Stomach (tissue), 9 donors: ENCODE data around the gene FOXI1. TPM values are rescaled to one million over a fixed set of nuclear protein-coding genes. Genes with fewer than 3 reads are reported as not detected.
"Not testable (repeated sequence)": the region's sequence is repeated elsewhere in the genome, so short reads cannot be mapped to it uniquely, and the experiment has no call there.

Experiments used
- DNase-seq, 2 donors: peaks; one replicate each; pipeline versions ENCODE4 v3.0.0 to v3.0.0-alpha.2; 2013 to 2019
- H3K27ac ChIP-seq, 5 donors: fragments of 200-600 bp in 4 of 5; sonication (generic) in 4 of 5; one replicate each; pipeline ENCODE4 v1.5.1; 2013 to 2019; ENCODE audit warnings: mild to moderate bottlenecking in 1 of 5, moderate library complexity in 1 of 5
- H3K27me3 ChIP-seq, 3 donors: fragments of 200-600 bp; sonication (generic); one replicate each; pipeline ENCODE4 v1.5.1; 2017 to 2019; ENCODE audit warnings: mixed run types in 1 of 3
- H3K36me3 ChIP-seq, 4 donors: fragments of 200-600 bp; sonication (generic); 1 replicate in 3 of 4; 2 replicates in 1 of 4; pipeline ENCODE4 v1.5.1; 2016 to 2019
- H3K4me1 ChIP-seq, 4 donors: fragments of 200-600 bp; sonication (generic); one replicate each; pipeline ENCODE4 v1.5.1; 2016 to 2019
- H3K4me3 ChIP-seq, 4 donors: fragments of 200-600 bp; sonication (generic) in 3 of 4; one replicate each; pipeline ENCODE4 v1.5.1; 2016 to 2019; ENCODE audit warnings: mild to moderate bottlenecking in 1 of 4
- H3K9me3 ChIP-seq, 4 donors: fragments of 200-600 bp; sonication (generic); one replicate each; pipeline ENCODE4 v1.5.1; 2016 to 2019
- CTCF ChIP-seq, 7 experiments: fragments of 450-650 bp in 4 of 7; fragments of 200-600 bp in 3 of 7; sonication (generic) in 3 of 7; IDR thresholded peaks; one replicate each; pipeline ENCODE4 v1.5.1; 2016 to 2019; ENCODE audit warnings: antibody characterized with exemption in 7 of 7, control low read depth in 2 of 7, mild to moderate bottlenecking in 1 of 7
- EP300 ChIP-seq: sonication (generic); formaldehyde crosslinking; IDR thresholded peaks from one replicate; pipeline ENCODE4 v1.6.1; 2017; ENCODE audit warnings: antibody characterized with exemption
- POLR2A ChIP-seq, 4 donors: fragments of 450-650 bp; IDR thresholded peaks; one replicate each; pipeline ENCODE4 v1.6.1; 2016; ENCODE audit warnings: antibody characterized with exemption in 4 of 4, control low read depth in 2 of 4, mild to moderate bottlenecking in 1 of 4, moderate library complexity in 1 of 4
- POLR2AphosphoS5 ChIP-seq, 3 donors: sonication (generic); formaldehyde crosslinking; IDR thresholded peaks; one replicate each; pipeline ENCODE4 v1.6.1; 2016; ENCODE audit warnings: antibody characterized with exemption in 3 of 3
- WGBS, 5 donors: extraction: QIAGEN DNeasy Blood & Tissue Kit in 3 of 5; methylation state at CpG; one replicate each; pipeline versions ENCODE4 v1.1.5 to v1.1.7; 2013 to 2018; 5-methylcytosine and 5-hydroxymethylcytosine counted together
- intact Hi-C: fragments of 100-400 bp; cut with DNase I; formaldehyde crosslinking; loops from one replicate; pipeline ENCODE4 v1.15.1; 2023; ENCODE audit warnings: low total_unique reads
- polyA plus RNA-seq, 3 donors: library from polyadenylated mRNA; stranded (reverse); fragments of 200-250 nt; gene quantifications; one replicate each; pipeline ENCODE4 v1.2.3, GENCODE V29; 2013
- total RNA-seq, 5 donors: library from RNA; depleted of rRNA; stranded (reverse); fragments of >200 nt; gene quantifications; one replicate each; pipeline versions ENCODE4 v1.1.0 to v1.2.3, GENCODE V29; 2014 to 2016
- donor health status: healthy with polysubstance abuse.
- donor health status: Bipolar disorder and iron deficiency.
- donor health status: healthy.

Gene FOXI1
- total and polyA plus RNA-seq, 8 donors = 0.18 TPM; not detected in 7

DNA sequence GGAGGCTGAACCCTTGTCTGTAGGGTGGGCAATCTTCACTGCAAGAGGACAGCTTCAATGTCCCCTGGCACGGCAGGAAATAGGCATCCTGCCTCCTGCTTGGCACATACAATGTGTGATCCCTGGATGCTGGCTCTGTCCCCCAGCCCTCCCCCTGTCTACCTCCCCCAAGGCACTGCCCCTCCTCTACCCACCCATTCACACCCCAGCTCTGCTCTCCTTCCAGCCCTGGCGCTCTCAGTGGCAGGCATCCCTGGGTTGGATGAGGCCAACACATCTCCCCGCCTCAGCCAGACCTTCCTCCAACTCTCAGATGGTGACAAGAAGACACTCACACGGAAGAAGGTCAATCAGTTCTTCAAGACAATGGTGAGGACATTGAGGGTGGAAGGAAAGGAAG, 24.1 kb upstream of the FOXI1 start:
- no peak for DNase-seq
- intact Hi-C loops = no loop called here
- Histone ChIP-seq H3K36me3 (peaks cover 0 to 40% (median 23%) of the 10 kb centered on the region in 4 donors), H3K27ac (no peak overlapping the region), H3K27me3 (peaks cover 0 to 5% (median 0%) of the 10 kb centered on the region in 3 donors), H3K9me3 (no peaks in the 10 kb centered on the region), H3K4me3 (no peak overlapping the region), H3K4me1 (no peaks in the 10 kb centered on the region)
- 85 to 92% (median 89%) methylated on average over 4 of the region's 4 CpGs for WGBS, 5 donors
- TF ChIP-seq CTCF (IDR thresholded peaks at IDR 0.05) (no peak), EP300 (no peak), POLR2AphosphoS5 (IDR thresholded peaks at IDR 0.05) (no peak), POLR2A (IDR thresholded peaks at IDR 0.05) (no peak)

DNA sequence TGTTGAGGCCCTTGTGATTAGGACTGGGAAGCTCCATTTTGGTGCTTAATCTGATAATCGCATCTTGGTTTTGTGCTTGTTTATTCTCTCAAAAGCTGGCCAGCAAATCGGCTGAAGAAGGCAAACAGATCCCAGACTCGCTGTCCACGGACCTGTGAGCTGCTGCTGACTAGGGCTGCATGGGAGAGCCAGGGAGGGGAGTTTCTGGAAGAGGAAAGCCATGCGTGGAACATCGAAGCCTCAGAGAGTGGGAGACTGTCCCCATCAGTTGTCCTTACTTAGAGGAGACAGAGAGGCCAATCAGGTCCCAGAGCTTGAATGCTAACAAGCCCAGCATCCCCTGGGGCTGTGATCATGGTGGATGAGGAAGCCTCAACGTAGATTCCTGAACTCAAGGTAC, 23.0 kb upstream of the FOXI1 start:
- Histone ChIP-seq H3K9me3 (no peaks in the 10 kb centered on the region), H3K27ac (no peak overlapping the region), H3K4me1 (no peaks in the 10 kb centered on the region), H3K36me3 (peaks cover 0 to 36% (median 22%) of the 10 kb centered on the region in 4 donors), H3K27me3 (peaks cover 0 to 5% (median 0%) of the 10 kb centered on the region in 3 donors), H3K4me3 (no peak overlapping the region)
- no peak for DNase-seq
- intact Hi-C loops = no loop called here
- 80 to 90% (median 82%) methylated on average over 7 of the region's 7 CpGs for WGBS, 5 donors
- TF ChIP-seq EP300 = no peak

DNA sequence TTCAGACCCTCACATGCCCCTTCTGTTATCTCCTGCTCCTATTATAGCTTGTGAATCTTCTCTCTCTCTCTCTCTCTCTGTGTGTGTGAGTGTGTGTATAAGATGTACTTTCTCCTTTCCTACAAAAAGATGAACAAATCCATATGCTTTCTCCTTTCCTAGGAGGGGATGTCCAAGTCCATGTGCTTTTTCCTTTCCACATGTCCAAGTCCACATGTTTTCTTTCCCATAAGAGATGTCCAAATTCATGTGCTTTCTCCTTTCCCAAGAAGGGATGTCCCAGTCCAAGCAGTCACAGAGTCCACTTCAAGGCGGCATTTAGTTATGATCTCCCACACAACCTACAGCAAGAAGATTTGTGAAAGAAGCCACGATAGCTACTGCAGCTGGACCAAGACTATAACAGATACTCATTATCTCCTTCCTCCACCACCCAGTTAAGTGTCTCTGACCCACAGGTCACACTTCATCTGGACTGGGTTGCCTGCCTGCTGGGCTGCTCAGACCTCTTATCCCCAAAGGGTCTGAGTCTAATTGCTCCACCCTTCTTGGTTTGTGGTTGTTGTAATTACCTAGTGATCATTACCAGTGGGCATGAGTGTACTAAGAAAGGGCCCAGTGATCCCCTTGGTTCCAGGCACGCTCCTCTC, 18.4 kb upstream of the FOXI1 start:
- Histone ChIP-seq H3K9me3 (no peaks in the 10 kb centered on the region), H3K36me3 (peaks cover 0 to 7% (median 2%) of the 10 kb centered on the region in 4 donors), H3K27ac (no peak overlapping the region), H3K4me1 (no peaks in the 10 kb centered on the region), H3K27me3 (peaks cover 0 to 5% (median 0%) of the 10 kb centered on the region in 3 donors), H3K4me3 (no peak overlapping the region)
- DNase-seq = no peak
- WGBS, 5 donors = 81 to 87% (median 83%) methylated on average over 3 of the region's 3 CpGs
- TF ChIP-seq POLR2A (IDR thresholded peaks at IDR 0.05) (no peak), EP300 (no peak), POLR2AphosphoS5 (IDR thresholded peaks at IDR 0.05) (no peak), CTCF (IDR thresholded peaks at IDR 0.05) (no peak)
- intact Hi-C loops = no loop called here

DNA sequence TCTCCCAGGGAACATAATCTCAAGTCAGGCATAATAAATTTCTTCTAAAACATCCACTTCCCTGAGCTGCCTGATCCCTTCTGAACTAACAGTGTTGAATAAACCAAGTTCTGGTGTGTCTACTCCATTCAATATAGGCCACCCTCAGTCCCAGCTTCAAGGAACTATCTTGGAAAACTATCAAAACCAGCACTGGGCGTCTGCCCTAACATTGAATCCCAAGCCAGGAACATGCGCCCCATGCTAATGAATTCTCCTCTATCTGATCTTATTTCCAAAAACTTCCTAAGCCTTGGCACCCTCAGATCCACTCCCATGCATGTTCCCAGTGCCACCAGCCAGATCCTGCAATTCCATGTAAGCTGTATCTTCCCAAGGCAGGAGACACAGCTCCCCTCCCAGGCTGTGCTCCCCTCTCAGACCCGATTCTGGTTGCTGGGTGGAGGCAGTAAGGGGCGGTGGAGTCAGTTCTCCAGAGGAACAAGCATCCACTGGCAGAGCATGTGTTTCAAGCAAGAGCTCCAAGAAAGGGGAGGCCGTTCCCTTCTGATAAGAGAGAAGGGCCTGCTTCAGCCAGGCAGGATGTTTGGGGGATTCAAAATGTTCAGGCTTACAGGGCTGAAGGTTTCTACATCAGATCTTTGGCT, 13.1 kb upstream of the FOXI1 start:
- Histone ChIP-seq H3K36me3 (no peaks in the 10 kb centered on the region), H3K9me3 (no peaks in the 10 kb centered on the region), H3K27me3 (no peaks in the 10 kb centered on the region), H3K27ac (no peak overlapping the region), H3K4me1 (no peaks in the 10 kb centered on the region), H3K4me3 (no peak overlapping the region)
- TF ChIP-seq POLR2AphosphoS5 (IDR thresholded peaks at IDR 0.05) = no peak
- no peak for TF ChIP-seq EP300
- TF ChIP-seq CTCF (IDR thresholded peaks at IDR 0.05) = no peak
- no peak for TF ChIP-seq POLR2A (IDR thresholded peaks at IDR 0.05)
- intact Hi-C loops = no loop called here
- 64 to 76% (median 72%) methylated on average over 5 of the region's 5 CpGs for WGBS, 5 donors
- DNase-seq = no peak

DNA sequence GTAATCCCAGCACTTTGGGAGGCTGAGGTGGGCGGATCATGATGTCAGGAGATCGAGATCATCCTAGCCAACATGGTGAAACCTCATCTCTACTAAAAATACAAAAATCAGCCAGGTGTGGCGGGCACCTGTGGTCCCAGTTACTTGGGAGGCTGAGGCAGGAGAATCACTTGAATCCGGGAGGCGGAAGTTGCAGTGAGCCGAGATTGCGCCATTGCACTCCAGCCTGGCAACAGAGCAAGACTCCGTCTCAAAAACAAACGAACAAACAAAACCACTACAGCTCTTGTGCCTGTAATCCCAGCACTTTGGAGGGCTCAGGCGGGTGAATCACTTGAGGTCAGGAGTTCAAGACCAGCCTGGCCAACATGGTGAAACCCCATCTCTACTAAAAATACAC, 11.4 kb upstream of the FOXI1 start:
- H3K4me1 ChIP-seq, H3K27ac ChIP-seq, H3K36me3 ChIP-seq, H3K9me3 ChIP-seq, intact Hi-C loops, H3K4me3 ChIP-seq, H3K27me3 ChIP-seq, DNase-seq: not testable (repeated sequence)
- 79 to 86% (median 85%) methylated on average over 10 of the region's 10 CpGs for WGBS, 5 donors
